Vagina (tissue), 2 donors: ENCODE measurements around the gene BRINP1. TPM values are rescaled to one million over a fixed set of nuclear protein-coding genes. Genes with fewer than 3 reads are reported as not detected.

Experiments used
- DNase-seq, 2 donors: peaks; one replicate each; pipeline ENCODE4 v3.0.0-alpha.2; 2017; ENCODE audit errors: extremely low spot score in 2 of 2
- H3K27ac ChIP-seq: fragments of 200-600 bp; sonication (generic); one replicate; pipeline ENCODE4 v1.5.1; 2019
- H3K27me3 ChIP-seq: fragments of 200-600 bp; sonication (generic); one replicate; pipeline ENCODE4 v1.5.1; 2019
- H3K36me3 ChIP-seq, 2 donors: fragments of 200-600 bp; sonication (generic); one replicate each; pipeline ENCODE4 v1.5.1; 2017 to 2019
- H3K4me1 ChIP-seq: fragments of 200-600 bp; sonication (generic); one replicate; pipeline ENCODE4 v1.5.1; 2019
- H3K4me3 ChIP-seq, 2 donors: fragments of 200-600 bp; sonication (generic); 1 replicate in 1 of 2; 2 replicates in 1 of 2; pipeline ENCODE4 v1.5.1; 2016 to 2019
- H3K9me3 ChIP-seq: fragments of 200-600 bp; sonication (generic); one replicate; pipeline ENCODE4 v1.5.1; 2019
- CTCF ChIP-seq, 3 experiments: fragments of 450-650 bp in 2 of 3; fragments of 200-600 bp in 1 of 3; sonication (generic) in 1 of 3; IDR thresholded peaks; one replicate each; pipeline ENCODE4 v1.5.1; 2017 to 2019; ENCODE audit warnings: antibody characterized with exemption in 3 of 3, mild to moderate bottlenecking in 2 of 3, moderate library complexity in 2 of 3
- POLR2A ChIP-seq, 2 donors: fragments of 450-650 bp; IDR thresholded peaks; one replicate each; pipeline ENCODE4 v1.6.1; 2017; ENCODE audit warnings: antibody characterized with exemption in 2 of 2, mild to moderate bottlenecking in 2 of 2, moderate library complexity in 2 of 2
- POLR2AphosphoS5 ChIP-seq, 2 donors: sonication (generic); formaldehyde crosslinking; IDR thresholded peaks; one replicate each; pipeline ENCODE4 v1.9.0; 2017; ENCODE audit warnings: antibody characterized with exemption in 2 of 2, mild to moderate bottlenecking in 2 of 2, low read depth in 1 of 2; ENCODE audit not compliant: insufficient read depth in 1 of 2
- intact Hi-C: fragments of 100-400 bp; cut with DNase I; formaldehyde crosslinking; loops from one replicate; pipeline ENCODE4 v1.15.1; 2023
- total RNA-seq: library from RNA; depleted of rRNA; stranded (reverse); fragments of >200 nt; gene quantifications from one replicate; pipeline ENCODE4 v1.2.3, GENCODE V29; 2016

BRINP1 gene, protein sequence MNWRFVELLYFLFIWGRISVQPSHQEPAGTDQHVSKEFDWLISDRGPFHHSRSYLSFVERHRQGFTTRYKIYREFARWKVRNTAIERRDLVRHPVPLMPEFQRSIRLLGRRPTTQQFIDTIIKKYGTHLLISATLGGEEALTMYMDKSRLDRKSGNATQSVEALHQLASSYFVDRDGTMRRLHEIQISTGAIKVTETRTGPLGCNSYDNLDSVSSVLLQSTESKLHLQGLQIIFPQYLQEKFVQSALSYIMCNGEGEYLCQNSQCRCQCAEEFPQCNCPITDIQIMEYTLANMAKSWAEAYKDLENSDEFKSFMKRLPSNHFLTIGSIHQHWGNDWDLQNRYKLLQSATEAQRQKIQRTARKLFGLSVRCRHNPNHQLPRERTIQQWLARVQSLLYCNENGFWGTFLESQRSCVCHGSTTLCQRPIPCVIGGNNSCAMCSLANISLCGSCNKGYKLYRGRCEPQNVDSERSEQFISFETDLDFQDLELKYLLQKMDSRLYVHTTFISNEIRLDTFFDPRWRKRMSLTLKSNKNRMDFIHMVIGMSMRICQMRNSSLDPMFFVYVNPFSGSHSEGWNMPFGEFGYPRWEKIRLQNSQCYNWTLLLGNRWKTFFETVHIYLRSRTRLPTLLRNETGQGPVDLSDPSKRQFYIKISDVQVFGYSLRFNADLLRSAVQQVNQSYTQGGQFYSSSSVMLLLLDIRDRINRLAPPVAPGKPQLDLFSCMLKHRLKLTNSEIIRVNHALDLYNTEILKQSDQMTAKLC
- total RNA-seq = 0.49 TPM

DNA sequence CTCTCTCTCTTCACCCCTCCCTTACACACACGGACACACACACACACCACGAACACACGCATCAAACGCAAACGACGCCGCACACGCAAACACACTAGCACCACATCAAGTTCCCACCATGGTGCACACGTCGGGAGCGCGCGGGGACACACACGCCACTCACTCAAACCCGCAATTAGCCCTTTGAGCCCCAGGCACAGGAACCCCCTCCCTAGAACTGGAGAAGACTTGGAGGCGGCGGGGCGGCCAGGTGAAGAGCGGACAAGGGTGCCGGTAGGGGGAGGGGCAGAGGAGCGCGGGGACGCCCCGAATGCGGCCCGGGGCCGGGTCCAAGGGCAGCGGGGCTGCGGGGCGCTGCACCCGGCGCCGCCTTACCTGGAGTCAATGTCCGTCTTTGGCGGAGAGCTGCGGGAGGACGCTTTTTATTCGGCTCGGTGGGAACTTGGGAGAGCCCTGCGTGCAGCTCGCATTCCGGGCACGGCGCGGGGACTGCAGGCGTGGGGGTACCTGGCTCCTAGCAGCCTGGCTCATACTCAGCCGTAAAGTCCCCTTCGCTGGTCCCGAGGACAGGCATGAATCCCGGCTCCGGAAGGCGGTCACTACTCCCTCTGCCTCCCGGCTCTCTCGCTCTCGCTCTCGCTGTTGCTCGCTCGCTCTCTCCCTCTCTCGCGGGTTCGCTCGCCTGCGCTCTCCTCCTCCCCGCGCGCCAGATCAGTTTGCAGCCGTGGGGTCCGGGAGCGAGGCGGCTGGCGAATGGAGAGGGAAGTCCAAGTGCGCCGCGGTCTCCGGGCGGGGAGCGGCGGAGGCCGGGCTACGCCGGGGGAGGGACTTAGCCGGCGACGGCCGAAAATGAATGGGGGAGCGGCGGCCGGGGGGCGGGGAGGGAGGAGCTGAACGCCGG is at the start of gene BRINP1:
Gene BRINP1, minus strand, starts transcription at position 755 of the 901 bp plus-strand sequence. CDS start 56,080 bp downstream, outside the sequence.
- Histone ChIP-seq H3K4me3 (peak within 1 kb of the TSS in 1 of 2 donors; percentile 14), H3K27me3 (peaks cover 6% of the 10 kb centered on the region), H3K9me3 (no peaks in the 10 kb centered on the region), H3K27ac (no peak within 1 kb of the TSS), H3K4me1 (peaks cover 12% of the 10 kb centered on the region), H3K36me3 (no peaks in the 10 kb centered on the region)
- intact Hi-C loops = no loop called here
- no peak for DNase-seq
- no peak for TF ChIP-seq POLR2AphosphoS5 (IDR thresholded peaks at IDR 0.05; ENCODE audit: insufficient read depth in 1 of 2, low read depth in 1 of 2)
- TF ChIP-seq CTCF (IDR thresholded peaks at IDR 0.05) = no peak
- no peak for TF ChIP-seq POLR2A (IDR thresholded peaks at IDR 0.05)

GRCh38 chr9:119418721-119419120 is 49.5 kb upstream of the BRINP1 start:
- no peak for DNase-seq
- Histone ChIP-seq H3K9me3 (no peaks in the 10 kb centered on the region), H3K4me1 (no peaks in the 10 kb centered on the region), H3K27me3 (no peaks in the 10 kb centered on the region), H3K4me3 (no peak overlapping the region), H3K36me3 (no peaks in the 10 kb centered on the region), H3K27ac (no peak overlapping the region)
- intact Hi-C loops = no loop called here
- TF ChIP-seq POLR2AphosphoS5 (IDR thresholded peaks at IDR 0.05; ENCODE audit: insufficient read depth in 1 of 2, low read depth in 1 of 2) = no peak
- TF ChIP-seq POLR2A (IDR thresholded peaks at IDR 0.05) = no peak
- TF ChIP-seq CTCF (IDR thresholded peaks at IDR 0.05) = no peak

GRCh38 chr9:119416793-119417192 is 47.6 kb upstream of the BRINP1 start:
- H3K36me3 ChIP-seq = no peaks in the 10 kb centered on the region
- no peaks in the 10 kb centered on the region for H3K9me3 ChIP-seq
- TF ChIP-seq POLR2AphosphoS5 (IDR thresholded peaks at IDR 0.05; ENCODE audit: insufficient read depth in 1 of 2, low read depth in 1 of 2) (no peak), POLR2A (IDR thresholded peaks at IDR 0.05) (no peak), CTCF (IDR thresholded peaks at IDR 0.05) (no peak)
- no peak overlapping the region for H3K27ac ChIP-seq
- no peak overlapping the region for H3K4me3 ChIP-seq
- no peaks in the 10 kb centered on the region for H3K4me1 ChIP-seq
- DNase-seq = no peak
- no peaks in the 10 kb centered on the region for H3K27me3 ChIP-seq
- intact Hi-C loops = no loop called here

DNA sequence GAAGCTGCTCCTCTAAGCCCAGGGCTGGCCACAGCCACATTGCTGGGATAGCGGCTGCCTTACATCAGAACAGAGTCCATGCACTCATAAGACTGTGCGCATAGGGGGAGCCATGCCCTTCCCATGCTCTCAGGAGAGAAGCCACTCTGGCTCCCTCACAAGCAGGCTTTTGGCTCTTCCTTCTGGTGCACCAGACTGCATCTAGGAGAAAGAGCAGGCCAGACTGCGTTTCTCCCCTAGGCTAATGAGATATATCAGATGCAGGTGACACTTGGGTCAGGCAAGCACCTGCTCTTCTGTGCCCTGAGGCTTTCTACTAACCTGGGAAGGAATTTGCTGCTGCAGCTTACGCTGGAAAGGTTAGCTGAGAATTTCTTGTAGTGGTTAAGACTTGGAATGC is 43.2 kb upstream of the BRINP1 start:
- no peak for DNase-seq
- H3K36me3 ChIP-seq = no peaks in the 10 kb centered on the region
- no peak overlapping the region for H3K4me3 ChIP-seq
- H3K4me1 ChIP-seq = no peaks in the 10 kb centered on the region
- no peaks in the 10 kb centered on the region for H3K27me3 ChIP-seq
- no peaks in the 10 kb centered on the region for H3K9me3 ChIP-seq
- no peak overlapping the region for H3K27ac ChIP-seq
- TF ChIP-seq CTCF (IDR thresholded peaks at IDR 0.05) (no peak), POLR2A (IDR thresholded peaks at IDR 0.05) (no peak), POLR2AphosphoS5 (IDR thresholded peaks at IDR 0.05; ENCODE audit: insufficient read depth in 1 of 2, low read depth in 1 of 2) (no peak)
- intact Hi-C loops = no loop called here
